HG03108 (cell line): Measurements from ENCODE around the gene RAP1GAP2.
"Not testable (repeated sequence)": the region's sequence is repeated elsewhere in the genome, so short reads cannot be mapped to it uniquely, and the experiment has no call there.

Experiments
- ATAC-seq: cut with Tn5 transposase; IDR thresholded peaks from one replicate; pipeline ENCODE4 v1.9.1; 2021; ENCODE audit warnings: moderate library complexity; ENCODE audit not compliant: unreplicated experiment

RAP1GAP2 gene

DNA sequence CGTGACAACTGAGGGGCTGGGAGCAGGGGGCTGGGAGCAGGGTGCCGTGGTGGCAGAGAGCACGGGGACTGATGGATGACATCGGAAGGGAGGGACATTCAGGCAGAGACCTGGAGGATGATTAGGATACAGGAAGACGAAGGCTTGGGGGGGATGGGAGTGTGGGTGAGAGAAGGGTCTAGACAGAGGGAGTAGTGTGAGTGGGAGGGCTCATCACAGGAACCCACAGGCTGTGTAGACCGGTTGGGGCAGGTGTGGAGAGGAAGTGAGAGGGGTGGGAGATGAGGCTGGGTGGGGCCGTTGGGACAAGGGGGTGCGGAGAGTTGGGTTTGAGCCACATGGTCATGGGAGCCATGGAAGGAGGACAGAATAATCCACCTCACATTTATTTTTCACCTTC is 83.8 kb downstream of the RAP1GAP2 start:
- ATAC-seq, result no peak

DNA sequence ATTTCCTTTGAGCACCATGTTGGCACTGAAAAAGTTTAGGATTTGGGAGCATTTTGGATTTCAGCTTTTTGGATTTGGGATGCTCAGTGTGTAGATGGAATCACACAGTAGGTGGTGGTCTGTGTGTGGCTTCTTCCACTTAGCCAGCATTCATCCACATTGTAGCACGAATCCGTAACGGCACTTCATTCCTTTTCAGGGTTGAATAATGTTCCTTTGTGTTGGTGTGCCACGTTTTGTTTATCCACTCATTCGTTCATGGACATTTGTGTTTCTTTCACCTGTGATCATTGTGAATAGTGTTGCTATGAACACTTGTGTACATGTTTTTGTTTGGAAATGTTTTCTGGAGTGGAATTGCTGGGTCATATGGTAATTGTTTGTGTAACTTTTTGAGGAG is 85.1 kb downstream of the RAP1GAP2 start:
- no peak for ATAC-seq

DNA sequence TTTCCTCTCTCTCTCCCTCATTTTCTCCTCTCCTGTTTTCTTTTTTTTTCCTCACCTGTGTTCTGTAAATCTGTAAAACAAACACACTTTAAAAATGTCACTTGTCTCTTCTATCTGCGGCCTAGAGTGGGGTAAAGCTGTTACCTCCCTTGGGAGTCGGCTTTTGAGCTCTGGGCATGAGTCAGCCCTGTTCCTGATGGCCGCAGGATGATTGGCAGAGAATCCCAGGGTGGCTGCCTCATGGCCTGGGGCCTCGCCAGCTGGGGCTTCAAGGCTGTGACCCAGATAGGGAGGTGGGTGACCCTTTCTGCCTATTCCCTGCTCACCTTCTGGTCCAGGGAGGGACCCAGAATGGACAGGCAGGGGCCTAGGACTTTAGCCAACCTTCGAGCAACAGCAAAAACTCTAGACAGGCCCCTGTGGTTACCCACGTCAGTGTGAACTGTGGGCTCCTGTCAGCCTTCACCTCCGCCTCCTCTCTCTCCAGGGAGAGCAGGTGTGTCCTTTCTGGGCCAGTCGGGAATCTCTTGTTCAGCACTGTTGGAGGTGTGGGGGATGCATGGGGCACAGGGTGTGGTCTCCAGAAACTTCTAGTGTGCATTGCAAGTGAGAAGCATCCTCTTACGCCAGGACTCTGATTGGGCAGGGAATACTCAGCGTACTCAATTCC is 87.4 kb downstream of the RAP1GAP2 start:
- ATAC-seq, result no peak

GRCh38 chr17:2885733-2886132 is 89.5 kb downstream of the RAP1GAP2 start:
- ATAC-seq, result no peak

- no peak for ATAC-seq
Observed at GRCh38 chr17:2888326-2888725, 92.1 kb downstream of the RAP1GAP2 start.

DNA sequence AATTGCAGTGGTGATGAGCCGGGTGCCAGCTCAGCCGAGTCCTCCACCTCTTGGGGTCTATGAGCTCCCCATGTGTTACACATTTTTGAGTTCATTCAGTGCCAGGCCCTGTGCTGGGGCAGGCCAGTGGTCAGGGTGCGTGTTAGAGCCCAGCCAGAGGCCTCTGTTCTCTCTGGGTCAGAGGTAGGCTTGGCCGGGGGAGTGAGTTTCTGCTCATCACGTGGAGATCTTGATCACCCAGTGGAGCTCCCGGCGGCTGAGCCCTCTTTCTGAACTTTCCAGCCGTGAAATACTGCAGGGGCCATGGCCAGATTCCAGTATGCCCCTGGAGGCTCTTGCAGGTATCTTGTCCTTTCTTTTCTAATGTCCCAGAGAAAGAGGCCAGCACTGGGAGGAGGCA is 93.0 kb downstream of the RAP1GAP2 start:
- no peak for ATAC-seq

DNA sequence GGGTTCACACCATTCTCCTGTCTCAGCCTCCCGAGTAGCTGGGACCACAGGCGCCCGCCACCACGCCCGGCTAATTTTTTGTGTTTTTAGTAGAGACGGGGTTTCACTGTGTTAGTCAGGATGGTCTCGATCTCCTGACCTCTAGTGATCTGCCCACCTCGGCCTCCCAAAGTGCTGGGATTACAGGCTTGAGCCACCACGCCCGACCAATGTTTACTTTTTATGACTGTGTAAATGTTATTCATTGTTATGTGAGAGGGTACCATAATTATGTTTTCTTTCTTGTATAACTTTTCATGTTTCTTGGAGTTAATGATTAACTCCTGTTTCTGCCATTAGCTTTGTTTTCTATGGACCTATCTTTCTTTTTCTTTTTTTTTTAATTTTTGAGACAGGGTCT is 94.5 kb downstream of the RAP1GAP2 start:
- ATAC-seq, result not testable (repeated sequence)

DNA sequence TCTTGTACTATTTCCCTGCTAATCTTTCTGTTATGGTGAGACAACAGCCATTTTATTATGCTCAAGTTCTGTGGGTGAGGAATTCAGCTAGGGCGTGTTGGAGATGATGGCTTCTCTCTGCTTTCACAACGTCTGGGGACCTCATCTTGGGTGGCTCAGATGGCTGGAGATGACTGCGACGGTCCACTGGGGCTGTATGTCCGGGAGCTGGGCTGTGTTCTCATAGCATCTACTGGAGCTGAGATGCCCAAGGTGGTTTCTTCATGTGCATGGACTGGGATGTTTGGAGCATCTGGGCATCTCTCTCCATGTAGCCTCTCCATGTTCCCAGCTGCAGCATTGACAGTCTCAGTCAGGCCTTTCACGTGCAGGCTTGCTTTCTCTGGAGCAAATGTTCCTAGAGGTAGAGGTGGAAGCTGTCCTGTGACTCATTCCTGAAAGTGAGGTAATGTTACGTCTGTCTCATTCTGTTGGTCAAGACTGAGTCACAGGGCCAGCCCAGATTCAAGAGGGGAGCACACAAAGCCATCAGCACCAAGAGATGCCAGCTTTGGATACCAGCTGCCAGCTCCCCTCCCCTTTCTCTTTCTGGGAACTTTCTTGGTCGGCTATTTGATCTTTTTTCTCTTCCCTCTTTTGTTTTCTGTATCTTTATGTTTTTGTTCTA is 96.2 kb downstream of the RAP1GAP2 start:
- no peak for ATAC-seq

DNA sequence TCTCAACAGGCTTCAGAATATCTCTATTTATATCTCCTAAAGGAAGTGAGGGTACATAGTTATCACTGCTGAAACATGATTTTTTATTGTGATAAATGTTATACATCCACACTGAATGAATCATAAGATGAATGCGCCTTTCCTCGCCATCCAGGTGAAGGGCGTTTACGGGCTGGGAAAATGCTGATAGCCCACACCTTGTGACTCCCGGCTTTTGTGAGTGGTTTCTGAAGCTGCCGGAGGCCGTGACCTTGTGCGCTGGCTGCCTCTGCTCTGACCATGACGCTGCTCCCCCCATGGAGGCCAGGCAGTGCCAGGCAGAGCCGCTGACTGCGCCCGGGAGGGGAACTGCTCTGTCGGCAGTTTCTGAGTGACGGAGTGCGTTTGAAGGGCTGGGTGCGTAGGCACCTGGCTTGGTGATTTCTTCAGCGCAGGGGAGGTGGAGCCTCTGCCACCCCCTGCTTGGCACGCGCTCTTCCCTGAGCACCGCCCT is 97.2 kb downstream of the RAP1GAP2 start:
- no peak for ATAC-seq

- no peak for ATAC-seq
Observed at GRCh38 chr17:2894782-2895181, 98.5 kb downstream of the RAP1GAP2 start.

DNA sequence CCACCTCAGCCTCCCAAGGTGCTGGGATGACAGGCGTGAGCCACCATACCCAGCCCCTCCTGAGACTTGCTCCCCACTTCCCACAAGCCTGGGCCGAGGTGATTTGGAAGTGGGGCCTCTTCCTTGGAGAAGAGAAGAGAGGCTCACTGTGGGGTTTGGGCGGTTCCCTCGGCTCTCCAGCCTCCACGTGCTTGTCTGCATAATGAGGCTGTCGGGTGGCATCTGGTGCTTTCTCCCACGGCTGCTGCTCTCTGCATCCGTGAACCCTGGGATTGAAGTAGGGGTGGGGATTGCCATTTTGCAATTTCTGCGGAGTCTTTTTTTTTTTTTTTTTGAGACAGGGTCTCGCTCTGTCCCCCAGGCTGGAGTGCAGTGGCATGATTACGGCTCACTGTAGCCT is 101.4 kb downstream of the RAP1GAP2 start:
- ATAC-seq, result no peak

DNA sequence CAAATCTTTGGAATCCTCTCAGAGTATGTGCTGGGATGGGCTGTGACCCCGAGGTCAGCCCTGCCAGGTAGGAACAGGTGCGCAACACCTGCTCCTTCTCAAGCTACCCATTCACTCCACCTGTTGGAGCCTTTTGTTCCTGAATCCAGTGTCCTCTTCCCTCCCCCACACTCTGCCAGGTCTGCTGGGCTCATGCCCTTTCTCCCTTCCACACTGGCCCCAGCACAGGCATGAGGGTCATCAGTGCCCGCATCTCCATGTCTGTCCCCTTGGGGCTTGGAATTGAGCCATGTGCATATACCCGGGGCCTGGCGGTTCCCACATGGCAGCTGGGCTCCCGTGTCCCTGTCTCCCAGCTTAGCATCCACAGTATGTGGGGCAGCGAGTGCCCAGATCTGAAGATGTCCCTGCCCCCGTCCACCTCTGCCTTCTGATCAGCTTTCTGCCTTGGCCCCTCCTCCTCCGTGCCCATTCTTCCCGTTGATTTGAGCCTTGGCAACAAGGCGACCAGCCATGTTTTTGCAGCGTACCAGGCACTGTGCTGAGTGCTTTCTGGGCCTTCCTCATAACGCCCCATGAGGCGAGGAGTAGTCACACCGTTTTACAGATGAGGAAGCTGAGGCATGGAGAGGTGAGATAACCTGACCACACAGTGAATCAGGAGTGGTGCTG is 102.2 kb downstream of the RAP1GAP2 start:
- ATAC-seq, result no peak

- ATAC-seq, result no peak
Observed at GRCh38 chr17:2899906-2900305, 103.7 kb downstream of the RAP1GAP2 start.

GRCh38 chr17:2900842-2901241 is 104.6 kb downstream of the RAP1GAP2 start:
- no peak for ATAC-seq

- ATAC-seq, result no peak
Observed at GRCh38 chr17:2901582-2901981, 105.3 kb downstream of the RAP1GAP2 start.

- no peak for ATAC-seq
Observed at GRCh38 chr17:2902546-2902945, 106.3 kb downstream of the RAP1GAP2 start.

GRCh38 chr17:2903193-2903974 is 107.1 kb downstream of the RAP1GAP2 start:
- no peak for ATAC-seq

DNA sequence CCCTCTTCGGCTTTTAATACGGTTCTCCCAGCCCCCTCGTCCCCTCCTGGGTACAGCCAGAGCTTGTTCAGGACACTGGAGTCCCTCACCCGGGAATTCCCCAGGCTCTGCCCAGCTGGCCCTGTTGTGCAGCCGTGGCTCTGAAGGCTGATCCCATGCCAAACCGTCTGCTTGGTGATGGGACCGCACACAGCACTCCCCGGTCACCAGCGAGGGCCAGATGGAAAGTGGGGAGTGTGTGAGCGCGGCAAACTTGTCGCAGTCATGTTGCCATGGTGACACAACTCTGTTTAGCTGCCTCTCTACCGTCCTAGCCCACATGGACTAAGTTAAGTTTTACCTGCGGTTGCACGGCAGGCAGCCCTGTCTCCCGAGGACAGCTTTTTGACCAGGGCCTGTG is 107.9 kb downstream of the RAP1GAP2 start:
- ATAC-seq, result no peak

DNA sequence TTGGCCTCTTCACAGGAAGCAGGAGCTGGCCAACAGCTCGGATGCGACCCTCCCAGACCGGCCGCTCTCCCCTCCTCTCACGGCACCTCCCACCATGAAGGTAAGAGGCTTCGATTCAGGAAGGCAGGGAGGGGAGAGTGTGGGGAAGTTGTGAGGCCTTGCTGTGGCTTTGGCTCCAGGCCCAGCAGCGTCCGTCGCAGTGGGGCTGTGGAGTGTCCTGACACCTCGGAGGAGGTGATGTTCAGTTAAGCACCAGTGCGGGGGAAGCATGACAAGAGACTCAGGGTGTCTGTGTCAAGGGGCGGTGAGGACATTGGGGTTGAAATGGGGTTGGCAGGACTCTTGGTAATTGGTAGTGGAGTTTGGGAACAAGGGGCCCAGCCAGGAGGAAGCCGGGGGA is 109.0 kb downstream of the RAP1GAP2 start:
- no peak for ATAC-seq

- no peak for ATAC-seq
Observed at GRCh38 chr17:2905696-2906501, 109.7 kb downstream of the RAP1GAP2 start.
